Subcutaneous abdominal adipose tissue (tissue), 5 donors: ENCODE data around the gene NBPF26.
"Not testable (repeated sequence)": the region's sequence is repeated elsewhere in the genome, so short reads cannot be mapped to it uniquely, and the experiment has no call there.

Source experiments
- H3K27ac ChIP-seq: one replicate; pipeline ENCODE4 v1.7.0; 2013; ENCODE audit warnings: low read depth, mild to moderate bottlenecking, inconsistent platforms, low read length, moderate library complexity
- H3K27me3 ChIP-seq, 5 donors: one replicate each; pipeline ENCODE4 v1.7.0; 2013; ENCODE audit warnings: low read length in 5 of 5, inconsistent platforms in 1 of 5; ENCODE audit not compliant: control insufficient read depth in 5 of 5, insufficient read depth in 4 of 5
- H3K36me3 ChIP-seq, 5 donors: one replicate each; pipeline ENCODE4 v1.7.0; 2013; ENCODE audit warnings: low read length in 5 of 5; ENCODE audit not compliant: control insufficient read depth in 5 of 5, insufficient read depth in 5 of 5
- H3K4me1 ChIP-seq, 5 donors: one replicate each; pipeline ENCODE4 v1.7.0; 2013; ENCODE audit warnings: low read length in 5 of 5, mild to moderate bottlenecking in 3 of 5, moderate library complexity in 1 of 5; ENCODE audit not compliant: control insufficient read depth in 5 of 5, insufficient read depth in 5 of 5
- H3K4me3 ChIP-seq, 5 donors: one replicate each; pipeline ENCODE4 v1.7.0; 2013; ENCODE audit warnings: low read length in 5 of 5, low read depth in 1 of 5
- H3K9ac ChIP-seq, 5 donors: one replicate each; pipeline ENCODE4 v1.7.0; 2013; ENCODE audit warnings: low read length in 5 of 5, mild to moderate bottlenecking in 4 of 5, moderate library complexity in 3 of 5
- H3K9me3 ChIP-seq, 5 donors: one replicate each; pipeline ENCODE4 v1.7.0; 2013; ENCODE audit warnings: low read length in 5 of 5; ENCODE audit not compliant: control insufficient read depth in 5 of 5
- donor health status: healthy.
- donor health status: healthy.
- donor health status: healthy.
- donor health status: healthy.
- donor health status: healthy.

Gene NBPF26

DNA sequence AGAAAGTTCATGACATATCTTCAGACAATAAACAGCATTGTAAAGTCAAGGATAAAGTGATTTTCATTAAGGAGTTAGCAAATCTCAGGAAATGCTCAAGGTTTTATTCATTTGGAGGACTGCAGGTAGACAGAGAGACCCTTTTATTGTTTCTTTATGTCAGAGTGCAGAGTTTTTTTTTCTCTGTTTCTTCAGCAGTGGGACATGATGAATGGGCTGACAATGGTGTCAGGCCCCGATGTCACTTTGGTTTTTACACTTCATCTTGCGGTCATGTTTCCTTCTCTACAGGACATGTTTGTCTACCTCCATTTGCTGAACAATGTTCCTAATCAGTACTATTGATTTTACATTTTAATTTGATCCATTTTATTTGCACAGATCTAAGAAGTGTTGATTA is 134.4 kb downstream of the NBPF26 start:
- H3K27ac ChIP-seq, H3K9me3 ChIP-seq, H3K4me1 ChIP-seq, H3K36me3 ChIP-seq, H3K4me3 ChIP-seq, H3K9ac ChIP-seq, H3K27me3 ChIP-seq: not testable (repeated sequence)

- H3K4me3 ChIP-seq, result not testable (repeated sequence)
Observed at GRCh38 chr1:120859615-120860234, 136.0 kb downstream of the NBPF26 start.

GRCh38 chr1:120878206-120878605 is 154.5 kb downstream of the NBPF26 start:
- not testable (repeated sequence) for H3K9ac ChIP-seq, H3K36me3 ChIP-seq, H3K4me3 ChIP-seq, H3K9me3 ChIP-seq, H3K27ac ChIP-seq, H3K4me1 ChIP-seq, H3K27me3 ChIP-seq

More at GRCh38 chr1:120859615-120860234, 136.0 kb downstream of the NBPF26 start:
- H3K9ac ChIP-seq, H3K4me1 ChIP-seq, H3K36me3 ChIP-seq, H3K27ac ChIP-seq, H3K27me3 ChIP-seq, H3K9me3 ChIP-seq: not testable (repeated sequence)

DNA sequence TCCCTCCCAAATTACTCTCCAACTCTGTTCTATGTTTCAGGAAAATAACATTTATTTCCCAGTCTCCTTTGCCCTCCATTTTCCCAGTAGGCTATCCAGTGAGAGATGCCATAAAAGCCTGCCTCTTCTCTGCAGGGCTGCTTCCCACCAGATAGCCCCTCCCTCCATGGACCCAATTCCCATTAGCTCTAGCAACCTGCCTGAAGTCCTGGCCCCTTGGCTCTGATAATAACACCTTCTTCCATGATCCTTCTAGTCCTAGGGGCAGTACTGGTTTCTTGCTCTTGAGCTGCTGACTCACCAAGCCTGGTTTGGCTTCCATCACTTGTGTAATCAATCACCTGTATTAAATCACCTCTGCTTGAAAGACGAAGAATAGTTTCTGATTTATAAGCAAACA is 156.3 kb downstream of the NBPF26 start:
- not testable (repeated sequence) for H3K4me1 ChIP-seq, H3K36me3 ChIP-seq

DNA sequence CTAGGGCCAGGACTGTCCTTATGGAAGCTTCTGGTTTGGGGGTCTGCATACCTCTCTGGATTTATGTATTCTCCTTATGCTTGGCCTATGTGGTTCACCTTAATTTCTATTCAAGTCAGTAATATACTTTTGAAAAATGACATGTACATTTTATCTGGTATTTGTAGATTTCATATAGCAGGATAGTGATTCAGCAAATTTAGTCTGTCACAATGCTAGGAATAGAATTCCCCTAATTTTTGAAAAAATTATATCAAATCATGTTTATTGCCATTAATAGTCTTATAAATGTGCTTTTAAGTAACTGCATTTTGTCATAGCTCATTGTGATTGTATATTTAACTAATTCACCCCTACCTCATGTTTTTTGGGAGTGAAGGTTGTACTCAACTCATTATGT is 158.2 kb downstream of the NBPF26 start:
- H3K4me3 ChIP-seq, H3K4me1 ChIP-seq, H3K27me3 ChIP-seq, H3K9me3 ChIP-seq, H3K27ac ChIP-seq, H3K36me3 ChIP-seq, H3K9ac ChIP-seq: not testable (repeated sequence)

More for the DNA sequence above, 156.3 kb downstream of the NBPF26 start:
- not testable (repeated sequence) for H3K9me3 ChIP-seq, H3K9ac ChIP-seq, H3K27me3 ChIP-seq, H3K27ac ChIP-seq, H3K4me3 ChIP-seq
